ENCODE data around the gene STIM1. TPM values are rescaled to one million over a fixed set of nuclear protein-coding genes. Genes with fewer than 3 reads are reported as not detected.

Gene STIM1
- total RNA-seq, 4 donors from 2014 or later, result 36.3 to 158 (median 46.1) TPM

- H3K27ac ChIP-seq, result peak overlapping the region; percentile 93 to 99 (median 98)
- peak overlapping the region; percentile 63 to 96 (median 84) for H3K4me3 ChIP-seq
- no peaks in the 10 kb centered on the region for H3K36me3 ChIP-seq
- TF ChIP-seq CTCF (IDR thresholded peaks at IDR 0.05) (peak; percentile 43 to 88 (median 80)), POLR2A (IDR thresholded peaks at IDR 0.05) (peak; percentile 43 to 55)
- H3K4me1 ChIP-seq, result peaks cover 0 to 32% (median 19%) of the 10 kb centered on the region in 4 donors
- no peaks in the 10 kb centered on the region for H3K9me3 ChIP-seq
- H3K27me3 ChIP-seq, result no peaks in the 10 kb centered on the region
- DNase-seq, result peak; percentile 91 to 95 (median 92)
Measured at GRCh38 chr11:3841426-3842350, 13.8 kb upstream of the STIM1 start.

GRCh38 chr11:3843326-3843725 is 12.1 kb upstream of the STIM1 start:
- Histone ChIP-seq H3K4me1 (peaks cover 0 to 20% (median 5%) of the 10 kb centered on the region in 4 donors), H3K27ac (no peak overlapping the region), H3K9me3 (no peaks in the 10 kb centered on the region), H3K27me3 (no peaks in the 10 kb centered on the region), H3K36me3 (no peaks in the 10 kb centered on the region), H3K4me3 (no peak overlapping the region)
- DNase-seq, result no peak
- TF ChIP-seq POLR2A (IDR thresholded peaks at IDR 0.05) (no peak), CTCF (IDR thresholded peaks at IDR 0.05) (no peak)

- no peaks in the 10 kb centered on the region for H3K36me3 ChIP-seq
- H3K9me3 ChIP-seq, result no peaks in the 10 kb centered on the region
- DNase-seq, result no peak
- H3K27me3 ChIP-seq, result no peaks in the 10 kb centered on the region
- no peak for TF ChIP-seq CTCF (IDR thresholded peaks at IDR 0.05)
- no peak for TF ChIP-seq POLR2A (IDR thresholded peaks at IDR 0.05)
- H3K4me1 ChIP-seq, result peaks cover 0 to 7% (median 1%) of the 10 kb centered on the region in 4 donors
- H3K4me3 ChIP-seq, result no peak overlapping the region
- H3K27ac ChIP-seq, result no peak overlapping the region
Measured at GRCh38 chr11:3845246-3845645, 10.2 kb upstream of the STIM1 start.

GRCh38 chr11:3845670-3846069 is 9.8 kb upstream of the STIM1 start:
- no peak for TF ChIP-seq POLR2A (IDR thresholded peaks at IDR 0.05)
- Histone ChIP-seq H3K4me3 (no peak overlapping the region), H3K9me3 (no peaks in the 10 kb centered on the region)

GRCh38 chr11:3849297-3849874 is 6.1 kb upstream of the STIM1 start:
- no peaks in the 10 kb centered on the region for H3K36me3 ChIP-seq
- peak in 1 of 3 donors; percentile 62 for DNase-seq
- TF ChIP-seq CTCF (IDR thresholded peaks at IDR 0.05), result peak; percentile 43 to 77 (median 72)
- no peak for TF ChIP-seq POLR2A (IDR thresholded peaks at IDR 0.05)

More at GRCh38 chr11:3845670-3846069, 9.8 kb upstream of the STIM1 start:
- H3K27me3 ChIP-seq, result no peaks in the 10 kb centered on the region
- no peak for DNase-seq
- H3K36me3 ChIP-seq, result no peaks in the 10 kb centered on the region
- H3K27ac ChIP-seq, result no peak overlapping the region
- H3K4me1 ChIP-seq, result peaks cover 0 to 7% (median 1%) of the 10 kb centered on the region in 4 donors

GRCh38 chr11:3853545-3853842 is 2.0 kb upstream of the STIM1 start:
- DNase-seq, result no peak
- Histone ChIP-seq H3K4me1 (peaks cover 0 to 34% (median 21%) of the 10 kb centered on the region in 4 donors), H3K27me3 (no peaks in the 10 kb centered on the region), H3K9me3 (no peaks in the 10 kb centered on the region), H3K36me3 (no peaks in the 10 kb centered on the region), H3K27ac (peak overlapping the region; percentile 97 to 99 (median 98)), H3K4me3 (no peak overlapping the region)
- TF ChIP-seq POLR2A (IDR thresholded peaks at IDR 0.05) (no peak), CTCF (IDR thresholded peaks at IDR 0.05) (no peak)

More at GRCh38 chr11:3849297-3849874, 6.1 kb upstream of the STIM1 start:
- Histone ChIP-seq H3K9me3 (no peaks in the 10 kb centered on the region), H3K27me3 (no peaks in the 10 kb centered on the region), H3K4me1 (peaks cover 0 to 12% (median 6%) of the 10 kb centered on the region in 4 donors), H3K27ac (no peak overlapping the region), H3K4me3 (no peak overlapping the region)

Measured in Peyer's patch (tissue), 4 donors.